GM12873 (cell line): ENCODE measurements around the gene SPEF2.

Experiments used
- TF ChIP-seq, protein P1 (sequence below): IDR thresholded peaks from 2 replicates; pipeline ENCODE4 v1.5.1; 2012; ENCODE audit warnings: low read depth, mild to moderate bottlenecking, moderate library complexity, low read length, control low read depth; ENCODE audit not compliant: insufficient read depth; ENCODE audit errors: missing control alignments

Gene SPEF2

DNA sequence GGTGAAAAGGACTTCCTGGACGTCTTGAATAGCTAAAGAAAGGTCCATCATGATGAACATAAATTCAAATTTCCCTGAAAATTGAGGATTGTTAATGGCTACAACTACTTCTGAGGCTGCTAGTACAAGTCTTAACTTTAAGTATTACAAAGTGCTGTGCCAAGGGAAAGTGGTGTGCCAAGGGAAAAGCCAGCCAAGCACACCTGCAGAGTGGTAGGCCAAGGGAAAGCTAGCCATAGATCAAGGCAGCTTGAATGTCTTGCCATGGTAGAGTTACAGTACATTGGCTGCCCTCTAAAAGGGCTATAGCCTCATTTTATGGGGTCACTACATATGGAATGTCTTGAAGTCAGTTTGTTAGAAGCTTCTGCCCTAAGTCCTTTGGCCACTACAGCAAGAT lies 64.2 kb downstream of the SPEF2 start:
- TF ChIP-seq, protein P1, sequence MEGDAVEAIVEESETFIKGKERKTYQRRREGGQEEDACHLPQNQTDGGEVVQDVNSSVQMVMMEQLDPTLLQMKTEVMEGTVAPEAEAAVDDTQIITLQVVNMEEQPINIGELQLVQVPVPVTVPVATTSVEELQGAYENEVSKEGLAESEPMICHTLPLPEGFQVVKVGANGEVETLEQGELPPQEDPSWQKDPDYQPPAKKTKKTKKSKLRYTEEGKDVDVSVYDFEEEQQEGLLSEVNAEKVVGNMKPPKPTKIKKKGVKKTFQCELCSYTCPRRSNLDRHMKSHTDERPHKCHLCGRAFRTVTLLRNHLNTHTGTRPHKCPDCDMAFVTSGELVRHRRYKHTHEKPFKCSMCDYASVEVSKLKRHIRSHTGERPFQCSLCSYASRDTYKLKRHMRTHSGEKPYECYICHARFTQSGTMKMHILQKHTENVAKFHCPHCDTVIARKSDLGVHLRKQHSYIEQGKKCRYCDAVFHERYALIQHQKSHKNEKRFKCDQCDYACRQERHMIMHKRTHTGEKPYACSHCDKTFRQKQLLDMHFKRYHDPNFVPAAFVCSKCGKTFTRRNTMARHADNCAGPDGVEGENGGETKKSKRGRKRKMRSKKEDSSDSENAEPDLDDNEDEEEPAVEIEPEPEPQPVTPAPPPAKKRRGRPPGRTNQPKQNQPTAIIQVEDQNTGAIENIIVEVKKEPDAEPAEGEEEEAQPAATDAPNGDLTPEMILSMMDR, result no peak

DNA sequence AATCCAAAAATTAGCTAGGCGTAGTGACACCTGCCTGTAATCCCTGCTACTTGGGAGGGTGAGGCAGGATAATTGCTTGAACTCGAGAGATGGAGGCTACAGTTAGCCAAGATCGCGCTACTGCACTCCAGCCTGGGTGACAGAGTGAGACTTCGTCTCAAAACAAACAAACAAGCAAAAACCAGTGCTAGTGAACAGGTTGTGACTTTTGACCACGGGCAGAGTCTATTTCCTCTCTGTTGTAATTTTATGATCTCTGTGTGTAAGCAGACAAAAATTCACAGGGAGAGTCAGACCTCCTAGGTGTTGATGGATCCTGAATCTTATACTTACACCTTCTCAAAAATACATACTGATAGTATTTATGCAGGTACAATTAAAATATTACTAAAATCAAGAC lies 65.8 kb downstream of the SPEF2 start:
- TF ChIP-seq, protein P1, result no peak

DNA sequence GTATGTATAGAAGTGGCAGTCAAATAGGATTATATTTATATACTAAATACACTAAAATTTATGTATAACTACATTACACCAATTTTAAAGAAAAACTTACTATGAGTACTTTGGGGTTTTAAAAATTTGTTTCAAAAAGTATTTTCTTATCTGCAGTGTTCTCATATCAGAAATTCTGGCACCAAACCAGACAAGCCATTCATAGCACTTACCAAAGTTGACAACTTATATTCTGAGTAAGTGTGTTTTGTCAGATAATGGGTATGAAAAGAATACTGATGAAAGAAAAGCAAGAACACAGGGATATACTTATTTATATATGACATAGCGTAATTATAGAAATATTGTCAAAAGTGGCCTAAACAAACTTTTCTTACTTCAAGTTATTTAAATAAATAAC lies 67.5 kb downstream of the SPEF2 start:
- TF ChIP-seq, protein P1, result no peak

DNA sequence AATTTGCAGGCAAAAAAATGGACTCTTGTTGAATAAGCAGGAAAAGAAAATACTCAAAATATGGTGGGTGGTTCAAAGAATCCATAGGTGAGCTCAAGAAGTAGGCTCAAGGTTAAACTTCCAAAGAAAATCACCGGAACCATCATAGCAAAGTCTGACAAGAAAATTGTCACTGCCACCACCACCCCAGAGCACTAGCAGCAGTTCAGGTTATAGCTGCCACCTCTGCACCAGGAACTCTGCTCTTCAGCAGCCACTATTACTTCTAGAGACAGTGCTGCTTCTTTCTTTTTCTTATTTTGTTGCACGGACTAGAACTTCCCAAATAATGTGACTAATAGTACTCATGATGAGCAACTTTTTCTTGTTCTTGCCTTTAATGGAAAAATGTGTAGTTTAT lies 70.3 kb downstream of the SPEF2 start:
- TF ChIP-seq, protein P1, result no peak

DNA sequence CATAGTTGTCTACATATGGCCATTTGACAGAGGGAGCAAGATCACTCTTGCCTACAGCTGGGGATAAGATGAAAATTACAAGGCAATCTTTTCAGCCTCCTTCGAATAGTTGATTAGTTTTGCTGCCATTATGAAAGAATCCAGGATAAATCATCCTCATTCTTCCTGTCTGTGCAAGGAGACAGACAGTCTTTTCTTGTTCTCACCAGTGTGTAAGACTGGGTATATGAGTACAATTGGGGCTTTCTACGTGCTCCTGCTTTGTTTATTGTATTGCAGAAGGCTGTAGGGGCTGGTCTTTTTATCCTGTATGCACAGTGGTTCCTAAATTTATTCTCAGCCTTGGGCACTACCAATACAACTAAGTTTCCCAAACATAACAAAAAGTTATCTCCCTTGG lies 76.8 kb downstream of the SPEF2 start:
- TF ChIP-seq, protein P1, result no peak

DNA sequence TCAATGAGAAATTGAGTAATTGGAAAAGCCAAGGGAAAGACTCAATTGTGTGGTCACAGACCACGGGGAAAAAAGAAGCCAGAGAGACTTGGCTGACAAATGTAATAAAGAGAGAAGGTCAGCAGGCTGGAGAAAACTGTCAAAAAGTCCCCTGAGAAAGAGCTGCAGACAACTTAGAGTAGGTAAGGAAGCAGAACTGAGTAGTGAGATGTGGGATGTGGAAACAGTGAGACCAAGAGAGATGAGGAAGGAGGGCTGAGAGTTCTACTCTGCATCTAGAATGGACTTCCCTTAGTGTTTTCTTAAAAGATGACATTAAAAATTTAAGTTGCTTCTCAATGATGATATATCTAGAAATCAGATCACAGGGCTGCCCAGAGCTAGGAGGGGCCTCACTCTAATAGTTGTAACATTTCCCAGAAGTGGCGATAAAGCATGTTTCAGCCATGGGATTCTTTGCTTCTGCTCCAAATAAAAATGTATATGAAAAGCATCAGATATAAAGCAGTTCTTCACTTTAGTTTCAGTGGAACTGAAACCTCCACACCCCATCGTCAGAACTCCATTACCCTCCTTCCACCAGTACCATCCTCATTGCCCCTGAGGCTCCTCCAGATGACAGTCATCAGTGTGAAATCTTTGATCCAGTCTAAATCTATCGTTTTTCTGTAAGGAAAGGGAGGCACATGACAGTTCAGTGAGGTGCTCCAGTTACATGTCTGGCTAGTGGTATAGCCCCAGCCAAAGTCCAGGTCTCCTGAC lies 80.6 kb downstream of the SPEF2 start:
- TF ChIP-seq, protein P1, result no peak

DNA sequence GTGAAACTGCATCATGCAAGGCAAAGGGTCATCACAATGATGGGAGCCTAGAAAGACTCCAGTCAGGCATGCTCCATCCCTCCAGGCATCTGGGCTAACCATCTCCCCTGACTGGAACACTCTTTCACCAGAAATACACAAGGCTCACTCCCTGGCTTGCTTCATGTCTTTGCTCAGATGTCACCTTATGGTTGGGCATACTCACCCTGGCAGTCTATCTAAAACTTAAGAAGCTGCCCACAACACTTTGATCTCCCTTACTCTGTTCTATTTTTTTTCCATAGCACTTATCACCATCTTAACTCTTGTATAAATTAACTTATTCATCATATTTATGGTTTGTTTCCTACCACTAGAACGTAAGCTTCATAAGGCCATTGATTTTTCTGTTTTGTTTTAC lies 90.0 kb downstream of the SPEF2 start:
- TF ChIP-seq, protein P1, result no peak
